ENCODE data around the gene ADGRG3.

DNA sequence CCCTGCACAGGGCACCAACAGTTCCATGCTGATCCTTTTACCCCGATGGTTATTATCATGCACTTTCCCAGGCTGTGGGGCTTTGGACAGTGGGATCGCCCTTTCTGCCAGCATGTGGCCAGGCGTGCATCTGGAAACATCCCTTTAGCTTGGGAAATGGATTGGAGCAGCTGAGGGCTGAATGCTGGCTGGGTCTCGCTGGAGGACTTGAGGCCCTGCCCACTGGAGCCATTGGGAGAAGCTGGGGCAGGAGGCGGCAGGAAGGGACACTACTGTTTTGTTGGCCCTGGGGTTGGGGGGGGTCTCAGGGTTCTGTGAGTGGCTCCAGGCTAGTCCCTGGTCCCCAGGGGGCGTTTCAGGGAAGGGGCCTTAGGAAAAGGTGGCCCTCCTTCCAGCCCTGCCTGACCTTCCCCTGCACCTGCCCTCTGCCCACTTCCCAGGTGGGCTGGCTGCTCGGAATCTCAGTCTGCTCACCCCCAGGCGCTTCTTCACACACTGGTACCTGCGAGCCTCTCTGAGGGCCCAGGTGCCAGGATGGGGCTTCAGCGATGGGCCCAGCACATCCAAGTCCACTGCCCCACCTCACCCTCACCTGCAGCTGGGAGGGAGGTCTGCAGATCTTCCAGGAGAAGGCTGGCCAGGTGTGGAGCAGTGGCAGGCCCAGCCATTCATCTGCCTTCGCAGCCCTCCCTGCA, 1.6 kb upstream of the ADGRG3 start:
- TF ChIP-seq, protein P1, sequence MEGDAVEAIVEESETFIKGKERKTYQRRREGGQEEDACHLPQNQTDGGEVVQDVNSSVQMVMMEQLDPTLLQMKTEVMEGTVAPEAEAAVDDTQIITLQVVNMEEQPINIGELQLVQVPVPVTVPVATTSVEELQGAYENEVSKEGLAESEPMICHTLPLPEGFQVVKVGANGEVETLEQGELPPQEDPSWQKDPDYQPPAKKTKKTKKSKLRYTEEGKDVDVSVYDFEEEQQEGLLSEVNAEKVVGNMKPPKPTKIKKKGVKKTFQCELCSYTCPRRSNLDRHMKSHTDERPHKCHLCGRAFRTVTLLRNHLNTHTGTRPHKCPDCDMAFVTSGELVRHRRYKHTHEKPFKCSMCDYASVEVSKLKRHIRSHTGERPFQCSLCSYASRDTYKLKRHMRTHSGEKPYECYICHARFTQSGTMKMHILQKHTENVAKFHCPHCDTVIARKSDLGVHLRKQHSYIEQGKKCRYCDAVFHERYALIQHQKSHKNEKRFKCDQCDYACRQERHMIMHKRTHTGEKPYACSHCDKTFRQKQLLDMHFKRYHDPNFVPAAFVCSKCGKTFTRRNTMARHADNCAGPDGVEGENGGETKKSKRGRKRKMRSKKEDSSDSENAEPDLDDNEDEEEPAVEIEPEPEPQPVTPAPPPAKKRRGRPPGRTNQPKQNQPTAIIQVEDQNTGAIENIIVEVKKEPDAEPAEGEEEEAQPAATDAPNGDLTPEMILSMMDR (IDR thresholded peaks at IDR 0.05): no peak
- no peak for TF ChIP-seq EP300 (IDR thresholded peaks at IDR 0.05)
- TF ChIP-seq POLR2AphosphoS5 (IDR thresholded peaks at IDR 0.05): no peak
- TF ChIP-seq POLR2A (IDR thresholded peaks at IDR 0.05): no peak

Data from suprapubic skin (tissue), 4 donors.